ENCODE measurements around the gene FAM187B. TPM values are rescaled to one million over a fixed set of nuclear protein-coding genes. Genes with fewer than 3 reads are reported as not detected.

The FAM187B gene
- total RNA-seq (under 1 TPM in 1 of 2 donors, not detected in 1; 0.28 TPM), polyA plus RNA-seq (under 1 TPM in 1 of 2 donors, not detected in 1; 0.20 TPM)
- long read RNA-seq, donor 1, partial matches to known transcripts = 100 of 100 reads
- long read RNA-seq, donor 1, other reads (novel, unspliced or antisense) = 0 of 100 reads
- long read RNA-seq, donor 2 = 0 reads
- long read RNA-seq, donor 3 = 0 reads
- long read RNA-seq, donor 4 = 0 reads
- long read RNA-seq, donor 5, partial matches to known transcripts = 255 of 274 reads
- long read RNA-seq, donor 5, other reads (novel, unspliced or antisense) = 19 of 274 reads

- DNase-seq (no peak), ATAC-seq (ENCODE audit: insufficient read depth, low FRiP score) (no peak)
- Histone ChIP-seq H3K9ac (ENCODE audit: insufficient read depth in 1 of 2, low read length in 2 of 2) (no peak within 1 kb of the TSS), H3K27ac (ENCODE audit: low read depth in 1 of 2, low read length in 1 of 2) (no peak within 1 kb of the TSS), H3K36me3 (ENCODE audit: control insufficient read depth in 4 of 4, insufficient read depth in 4 of 4, low read length in 4 of 4) (no peaks in the 10 kb centered on the region), H3K27me3 (ENCODE audit: control insufficient read depth in 3 of 3, insufficient read depth in 3 of 3, low read length in 2 of 3) (no peaks in the 10 kb centered on the region), H3K4me1 (ENCODE audit: control insufficient read depth in 5 of 5, insufficient read depth in 5 of 5, low read length in 5 of 5) (peaks cover 0 to 5% (median 0%) of the 10 kb centered on the region in 5 donors), H3K9me3 (ENCODE audit: control insufficient read depth in 4 of 4, insufficient read depth in 3 of 4, low read length in 3 of 4) (no peaks in the 10 kb centered on the region), H3K4me3 (no peak within 1 kb of the TSS)
- 90 to 94% methylated on average over 14 of the region's 14 CpGs for WGBS, 2 donors
- TF ChIP-seq CTCF (IDR thresholded peaks at IDR 0.05; ENCODE audit: control extremely low read depth, extremely low read depth) = no peak
Observed at GRCh38 chr19:35228177-35228930, at the start of gene FAM187B. Gene FAM187B (minus strand): TSS chr19:35228739. CDS start chr19:35228680, 59 bp downstream.

- H3K9me3 ChIP-seq (ENCODE audit: control insufficient read depth in 4 of 4, insufficient read depth in 3 of 4, low read length in 3 of 4) = no peaks in the 10 kb centered on the region
- TF ChIP-seq CTCF (IDR thresholded peaks at IDR 0.05; ENCODE audit: control extremely low read depth, extremely low read depth) = no peak
- no peak overlapping the region for H3K4me3 ChIP-seq
- peaks cover 3 to 49% (median 24%) of the 10 kb centered on the region in 4 donors for H3K36me3 ChIP-seq (ENCODE audit: control insufficient read depth in 4 of 4, insufficient read depth in 4 of 4, low read length in 4 of 4)
- no peak for ATAC-seq (ENCODE audit: insufficient read depth, low FRiP score)
- H3K27me3 ChIP-seq (ENCODE audit: control insufficient read depth in 3 of 3, insufficient read depth in 3 of 3, low read length in 2 of 3) = no peaks in the 10 kb centered on the region
- WGBS, 2 donors = 96 to 97% methylated on average over 28 of the region's 28 CpGs
- H3K4me1 ChIP-seq (ENCODE audit: control insufficient read depth in 5 of 5, insufficient read depth in 5 of 5, low read length in 5 of 5) = peaks cover 0 to 29% (median 10%) of the 10 kb centered on the region in 5 donors
- DNase-seq = no peak
- H3K9ac ChIP-seq (ENCODE audit: insufficient read depth in 1 of 2, low read length in 2 of 2) = no peak overlapping the region
- no peak overlapping the region for H3K27ac ChIP-seq (ENCODE audit: low read depth in 1 of 2, low read length in 1 of 2)
Observed at GRCh38 chr19:35276706-35277281, 48.3 kb upstream of the FAM187B start.

GRCh38 chr19:35274323-35274722, 45.8 kb upstream of the FAM187B start:
- Histone ChIP-seq H3K27ac (ENCODE audit: low read depth in 1 of 2, low read length in 1 of 2) (no peak overlapping the region), H3K27me3 (ENCODE audit: control insufficient read depth in 3 of 3, insufficient read depth in 3 of 3, low read length in 2 of 3) (no peaks in the 10 kb centered on the region), H3K9ac (ENCODE audit: insufficient read depth in 1 of 2, low read length in 2 of 2) (no peak overlapping the region), H3K9me3 (ENCODE audit: control insufficient read depth in 4 of 4, insufficient read depth in 3 of 4, low read length in 3 of 4) (no peaks in the 10 kb centered on the region), H3K36me3 (ENCODE audit: control insufficient read depth in 4 of 4, insufficient read depth in 4 of 4, low read length in 4 of 4) (peaks cover 5 to 59% (median 39%) of the 10 kb centered on the region in 4 donors), H3K4me1 (ENCODE audit: control insufficient read depth in 5 of 5, insufficient read depth in 5 of 5, low read length in 5 of 5) (peaks cover 0 to 11% (median 2%) of the 10 kb centered on the region in 5 donors), H3K4me3 (no peak overlapping the region)
- no peak for DNase-seq
- no peak for TF ChIP-seq CTCF (IDR thresholded peaks at IDR 0.05; ENCODE audit: control extremely low read depth, extremely low read depth)
- WGBS, 2 donors = 81 to 86% methylated on average over 5 of the region's 5 CpGs
- no peak for ATAC-seq (ENCODE audit: insufficient read depth, low FRiP score)

All from lung (tissue), 16 donors.